ENCODE measurements around the gene THG1L.

- no peak for TF ChIP-seq CTCF (IDR thresholded peaks at IDR 0.05)
- no peak for TF ChIP-seq POLR2A (IDR thresholded peaks at IDR 0.05)
- TF ChIP-seq POLR2AphosphoS5 (IDR thresholded peaks at IDR 0.05): no peak
Observed at GRCh38 chr5:157748760-157749461, 17.7 kb downstream of the THG1L start.
